Suprapubic skin (tissue), 4 donors: ENCODE measurements around the gene AHI1.

Experiments
- CTCF ChIP-seq, 2 donors: fragments of 200-600 bp in 1 of 2; fragments of 450-650 bp in 1 of 2; sonication (generic) in 1 of 2; IDR thresholded peaks; one replicate each; pipeline ENCODE4 v1.5.1; 2016 to 2019; ENCODE audit warnings: antibody characterized with exemption in 2 of 2, mild to moderate bottlenecking in 1 of 2, moderate library complexity in 1 of 2
- EP300 ChIP-seq: sonication (generic); formaldehyde crosslinking; IDR thresholded peaks from one replicate; pipeline ENCODE4 v1.6.1; 2017; ENCODE audit warnings: antibody characterized with exemption
- POLR2A ChIP-seq, 2 donors: fragments of 450-650 bp; IDR thresholded peaks; one replicate each; pipeline ENCODE4 v1.6.1; 2017; ENCODE audit warnings: antibody characterized with exemption in 2 of 2, mild to moderate bottlenecking in 2 of 2, moderate library complexity in 2 of 2
- POLR2AphosphoS5 ChIP-seq, 3 donors: sonication (generic); formaldehyde crosslinking; IDR thresholded peaks; one replicate each; pipeline ENCODE4 v1.6.1; 2017; ENCODE audit warnings: antibody characterized with exemption in 3 of 3

GRCh38 chr6:135449246-135449645 is 48.3 kb downstream of the AHI1 start:
- TF ChIP-seq CTCF (IDR thresholded peaks at IDR 0.05) (no peak), POLR2AphosphoS5 (IDR thresholded peaks at IDR 0.05) (no peak), POLR2A (IDR thresholded peaks at IDR 0.05) (no peak), EP300 (no peak)
